IMR-90 (cell line): ENCODE measurements around the gene ECI2. TPM values are rescaled to one million over a fixed set of nuclear protein-coding genes. Genes with fewer than 3 reads are reported as not detected.
A peak's percentile ranks its signal among the peaks of the same experiment; 100 is the strongest.

Experiments used
- ATAC-seq: fragments of 200-7000 bp; cut with Tn5 transposase; 2 replicates; pipeline ENCODE4 v1.9.1; 2020; ENCODE audit warnings: low read depth, mild to moderate bottlenecking, moderate library complexity
- BruUV-seq: library from RNA; stranded (reverse); fragments of 400-500 nt; replicated peaks from 2 replicates; lab custom pipeline; 2021; lab: Mats Ljungman, UMichigan
- CTCF ChIA-PET: fragments of 300-600 bp; formaldehyde crosslinking; extraction: SDS; loops from one replicate; lab custom pipeline; 2021; ENCODE audit warnings: antibody characterized with exemption; lab: Yijun Ruan, JAX
- POLR2A ChIA-PET: fragments of 300-600 bp; sonication (Branson Sonifier 250); formaldehyde crosslinking; loops from one replicate; lab custom pipeline; 2022; ENCODE audit warnings: antibody characterized with exemption; ENCODE audit not compliant: unreplicated experiment; lab: Charles Lee
- DNase-seq: peaks from one replicate; pipeline ENCODE4 v3.0.0; 2013
- H2AFZ ChIP-seq: replicated peaks from 2 replicates; pipeline ENCODE3; 2013; ENCODE audit warnings: low read length, mild to moderate bottlenecking; ENCODE audit not compliant: poor library complexity
- H2AK5ac ChIP-seq: 2 replicates; pipeline ENCODE4 v1.6.1; 2013; ENCODE audit warnings: low read depth, low read length, inconsistent platforms
- H2AK9ac ChIP-seq: replicated peaks from 2 replicates; pipeline ENCODE3; 2013; ENCODE audit warnings: mild to moderate bottlenecking, low read depth, low read length, moderate library complexity; ENCODE audit not compliant: poor library complexity
- H2BK120ac ChIP-seq: 2 replicates; pipeline ENCODE4 v1.6.1; 2013; ENCODE audit warnings: low read depth, low read length, inconsistent platforms
- H2BK15ac ChIP-seq: 3 replicates; pipeline ENCODE4 v1.6.1; 2013; ENCODE audit warnings: low read depth, low read length, inconsistent platforms
- H2BK20ac ChIP-seq: 2 replicates; pipeline ENCODE4 v1.6.1; 2013; ENCODE audit warnings: low read depth, mild to moderate bottlenecking, inconsistent platforms, low read length, moderate library complexity
- H2BK5ac ChIP-seq: 2 replicates; pipeline ENCODE4 v1.6.1; 2013; ENCODE audit warnings: mild to moderate bottlenecking, low read depth, low read length, inconsistent platforms; ENCODE audit not compliant: poor library complexity, severe bottlenecking
- H3K14ac ChIP-seq: replicated peaks from 2 replicates; pipeline ENCODE4 v1.6.1; 2013; ENCODE audit warnings: low read depth, low read length, inconsistent platforms
- H3K18ac ChIP-seq: 2 replicates; pipeline ENCODE4 v1.6.1; 2013; ENCODE audit warnings: low read depth, low read length, control low read depth
- H3K23ac ChIP-seq: 2 replicates; pipeline ENCODE4 v1.6.1; 2013; ENCODE audit warnings: low read depth, low read length, inconsistent platforms
- H3K27ac ChIP-seq: 2 replicates; pipeline ENCODE4 v1.5.1; 2013; ENCODE audit warnings: mild to moderate bottlenecking, control low read depth, low read length; ENCODE audit not compliant: insufficient read depth
- H3K27me3 ChIP-seq: 2 replicates; pipeline ENCODE4 v1.6.1; 2013; ENCODE audit warnings: low read length; ENCODE audit not compliant: control insufficient read depth, insufficient read depth
- H3K36me3 ChIP-seq: 2 replicates; pipeline ENCODE4 v1.6.1; 2013; ENCODE audit warnings: low read length, mixed read lengths; ENCODE audit not compliant: control insufficient read depth, insufficient read depth
- H3K4ac ChIP-seq: 2 replicates; pipeline ENCODE4 v1.6.1; 2013; ENCODE audit warnings: low read depth, low read length, inconsistent platforms
- H3K4me1 ChIP-seq: 2 replicates; pipeline ENCODE4 v1.6.1; 2013; ENCODE audit warnings: low read length, mixed read lengths; ENCODE audit not compliant: control insufficient read depth, insufficient read depth
- H3K4me2 ChIP-seq: 2 replicates; pipeline ENCODE4 v1.6.1; 2013; ENCODE audit warnings: low read depth, mild to moderate bottlenecking, control low read depth, low read length, moderate library complexity
- H3K4me3 ChIP-seq: 2 replicates; pipeline ENCODE4 v1.5.1; 2013; ENCODE audit warnings: low read depth, mild to moderate bottlenecking, control low read depth, low read length, moderate library complexity; ENCODE audit not compliant: insufficient read depth
- H3K56ac ChIP-seq: 2 replicates; pipeline ENCODE4 v1.6.1; 2013; ENCODE audit warnings: low read length, inconsistent platforms; ENCODE audit not compliant: insufficient read depth; ENCODE audit errors: extremely low read depth
- H3K79me1 ChIP-seq, 2 experiments: 2 replicates each; pipeline ENCODE4 v1.6.1; 2013; ENCODE audit warnings: low read length in 2 of 2, inconsistent platforms in 1 of 2, low read depth in 1 of 2
- H3K9ac ChIP-seq: 2 replicates; pipeline ENCODE4 v1.6.1; 2013; ENCODE audit warnings: low read depth, low read length, control low read depth
- H3K9me1 ChIP-seq: 2 replicates; pipeline ENCODE4 v1.6.1; 2013; ENCODE audit warnings: low read length, inconsistent platforms; ENCODE audit not compliant: insufficient read depth
- H3K9me3 ChIP-seq: 2 replicates; pipeline ENCODE4 v1.6.1; 2013; ENCODE audit warnings: low read length; ENCODE audit not compliant: control insufficient read depth, insufficient read depth
- H4K20me1 ChIP-seq: 2 replicates; pipeline ENCODE4 v1.6.1; 2013; ENCODE audit warnings: low read length, inconsistent platforms; ENCODE audit not compliant: insufficient read depth
- H4K5ac ChIP-seq: 2 replicates; pipeline ENCODE4 v1.6.1; 2013; ENCODE audit warnings: mild to moderate bottlenecking, low read depth, low read length, control low read depth
- H4K8ac ChIP-seq, 2 experiments: 2 replicates each; pipeline ENCODE4 v1.6.1; 2013; ENCODE audit warnings: low read depth in 2 of 2, low read length in 2 of 2, control low read depth in 1 of 2, inconsistent platforms in 1 of 2
- H4K91ac ChIP-seq: 2 replicates; pipeline ENCODE4 v1.6.1; 2013; ENCODE audit warnings: low read depth, low read length, inconsistent platforms; ENCODE audit not compliant: insufficient read depth
- CHD1 ChIP-seq: IDR thresholded peaks from 2 replicates; pipeline ENCODE4 v1.6.1; 2012; ENCODE audit warnings: low read depth, low read length, improper control_type of control experiment
- FOS ChIP-seq: fragments of 150-350 bp; IDR thresholded peaks from 2 replicates; pipeline ENCODE4 v1.6.1; 2016; ENCODE audit warnings: low read depth, low read length
- WGBS, 2 experiments: methylation state at CpG; one replicate each; pipeline versions ENCODE4 v1.1.5 to v1.1.7; 2013; ENCODE audit warnings: missing lambda C conversion rate in 2 of 2; ENCODE audit not compliant: insufficient read length in 1 of 2; ENCODE audit errors: extremely low coverage in 2 of 2; 5-methylcytosine and 5-hydroxymethylcytosine counted together
- dilution Hi-C: fragments of 300-500 bp; cut with HindIII; formaldehyde crosslinking; loops from one replicate; pipeline ENCODE4 v1.14.3; 2018; ENCODE audit warnings: low sequenced_read_pairs; ENCODE audit not compliant: unreplicated experiment
- in situ Hi-C: fragments of 300-500 bp; cut with MboI; formaldehyde crosslinking; loops from 3 replicates; pipeline ENCODE4 v1.14.3; 2019; ENCODE audit warnings: low sequenced_read_pairs, inconsistent platforms, mixed read lengths
- intact Hi-C: fragments of 100-400 bp; cut with micrococcal nuclease; formaldehyde crosslinking; loops from 2 replicates; pipeline ENCODE4 v1.10.0; 2022
- polyA plus RNA-seq, 3 experiments: library from polyadenylated mRNA; depleted of rRNA; stranded (reverse); fragments of >200 nt; gene quantifications; 2 replicates each; pipeline ENCODE4 v1.2.3, GENCODE V29; 2012; ENCODE audit warnings: low replicate concordance in 1 of 3
- total RNA-seq: library from RNA; depleted of rRNA; stranded (reverse); fragments of >200 nt; gene quantifications from 2 replicates; pipeline ENCODE4 v1.2.3, GENCODE V29; 2012

The ECI2 gene
- total and polyA plus RNA-seq, 2 of the 4 experiments (the other 2 are of a cell fraction): 64.1 to 152 TPM

DNA sequence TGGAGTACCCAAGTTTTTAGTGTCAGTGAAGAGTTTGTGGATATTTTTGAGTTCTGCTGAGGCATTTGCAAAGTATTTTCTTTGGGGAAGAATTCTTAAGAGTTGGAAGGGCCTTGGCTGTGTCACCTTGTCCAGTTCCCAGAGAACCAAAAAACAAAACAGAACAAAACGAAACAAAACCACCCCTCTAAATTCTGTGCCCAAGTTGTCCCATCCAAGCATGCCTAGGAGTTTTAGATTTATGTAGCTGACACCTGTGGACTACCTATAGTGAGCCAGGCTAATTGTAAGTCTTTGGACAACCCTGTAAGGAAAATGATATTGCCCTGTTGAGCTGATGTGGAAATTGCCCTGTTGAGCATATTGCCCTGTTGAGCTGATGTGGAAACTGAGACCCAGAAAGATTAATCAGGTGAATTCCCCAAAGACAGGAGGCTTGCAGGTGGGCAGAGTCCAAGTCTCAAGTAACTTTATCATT is 1.0 kb upstream of the ECI2 start:
- ATAC-seq (no peak), DNase-seq (no peak)
- Histone ChIP-seq H3K4me3 (peak overlapping the region; percentile 93), H2AK5ac (0 out of 2 replicates have a peak overlapping the region, but pooled peaks have one; percentile 21), H4K20me1 (peaks cover 5% of the 10 kb centered on the region; the same call in 1 of the 2 replicates), H3K18ac (peak overlapping the region; percentile 69; the same call in 1 of the 2 replicates), H3K23ac (peak overlapping the region; percentile 94), H3K4me1 (peaks cover 5% of the 10 kb centered on the region), H3K27me3 (no peaks in the 10 kb centered on the region), H4K91ac (0 out of 2 replicates have a peak overlapping the region, but pooled peaks have one; percentile 40), H4K8ac (peak overlapping the region; percentile 66 to 83), H3K36me3 (peaks cover 7% of the 10 kb centered on the region; the same call in 1 of the 2 replicates), H2AFZ (peak overlapping the region; percentile 98), H4K5ac (peak overlapping the region; percentile 76; the same call in 1 of the 2 replicates), H2BK120ac (peak overlapping the region; percentile 82), H3K27ac (peak overlapping the region; percentile 95), H2AK9ac (peak overlapping the region; percentile 86), H3K56ac (peak overlapping the region; percentile 23; the same call in 1 of the 2 replicates), H3K14ac (peak overlapping the region; percentile 90), H2BK15ac (peak overlapping the region; percentile 7; the same call in 1 of the 3 replicates), H2BK5ac (peak overlapping the region; percentile 92), H3K4ac (peak overlapping the region; percentile 93), H3K4me2 (peak overlapping the region; percentile 95), H2BK20ac (peak overlapping the region; percentile 43; the same call in 1 of the 2 replicates), H3K9ac (peak overlapping the region; percentile 88), H3K9me1 (peaks cover 3% of the 10 kb centered on the region; the same call in 1 of the 2 replicates), H3K79me1 (peaks cover 4 to 33% of the 10 kb centered on the region in 2 experiments), H3K9me3 (no peaks in the 10 kb centered on the region)
- in situ Hi-C loops: no loop called here
- intact Hi-C loops: loop anchor here (1.0 to 10.0 kb wide), 3 partner anchors 74 to 218 kb away; no protein-coding TSS in a partner anchor
- dilution Hi-C loops: no loop called here
- POLR2A ChIA-PET: no interaction called here
- no CpG with 5 or more reads among the region's 1 CpG for WGBS, 2 experiments
- TF ChIP-seq CHD1: no peak
- no peak for TF ChIP-seq FOS
- CTCF ChIA-PET: interaction anchor here (1.1 kb wide), 1 partner anchor 19 kb away, joined by 3 read pairs; no protein-coding TSS in a partner anchor
- BruUV-seq: no TSS peak
